Activated CD4-positive, CD25-positive, alpha-beta regulatory T cell (primary cell): ENCODE measurements around the gene POP7.
"Not testable (repeated sequence)": the region's sequence is repeated elsewhere in the genome, so short reads cannot be mapped to it uniquely, and the experiment has no call there.

Source experiments
- DNase-seq, 4 experiments: peaks; one replicate each; lab custom pipeline; 2025; lab: John Stamatoyannopoulos, UW

The POP7 gene

DNA sequence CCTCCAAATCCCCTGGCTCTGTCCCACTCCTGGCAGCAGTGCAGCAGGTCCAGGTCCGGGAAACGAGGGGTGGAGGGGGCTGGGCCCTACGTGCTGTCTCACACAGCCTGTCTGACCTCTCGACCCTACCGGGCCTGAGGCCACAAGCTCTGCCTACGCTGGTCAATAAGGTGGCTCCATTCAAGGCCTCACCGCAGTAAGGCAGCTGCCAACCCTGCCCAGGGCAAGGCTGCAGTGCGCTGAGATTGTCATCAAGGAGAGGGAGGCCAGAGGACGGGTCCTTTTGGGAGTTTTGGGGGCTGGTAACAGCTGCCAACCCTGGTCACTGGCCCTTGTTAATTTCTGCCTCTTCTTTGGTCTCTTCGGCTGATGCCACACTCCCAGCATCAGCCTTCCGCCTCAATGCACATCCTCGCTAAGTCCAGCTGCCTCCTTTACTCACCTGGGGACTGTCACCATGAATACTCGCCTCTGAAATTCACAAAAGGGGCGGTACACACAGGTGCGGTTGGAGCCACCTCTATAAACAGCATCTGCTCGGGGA lies 17.9 kb downstream of the POP7 start:
- no peak for DNase-seq

DNA sequence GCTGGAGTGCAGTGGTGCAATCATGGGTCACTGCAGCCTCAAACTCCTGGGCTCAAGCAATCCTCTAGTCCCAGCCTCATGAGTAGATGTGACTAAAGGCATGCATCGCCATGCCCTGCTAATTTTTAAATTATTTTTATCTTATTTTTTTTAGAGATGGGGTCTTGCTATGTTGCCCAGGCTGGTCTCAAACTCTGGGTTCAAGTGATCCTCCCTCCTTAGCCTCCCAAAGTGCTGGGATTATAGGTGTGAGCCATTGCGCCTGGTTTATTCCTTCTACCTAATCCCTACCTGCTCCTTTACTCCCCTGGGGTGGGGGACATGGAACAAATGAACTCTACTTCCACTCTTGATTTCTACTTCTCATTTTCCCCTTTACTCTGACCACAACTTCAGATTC lies 18.4 kb downstream of the POP7 start:
- not testable (repeated sequence) for DNase-seq

GRCh38 chr7:100726996-100727761 lies 21.3 kb downstream of the POP7 start:
- DNase-seq = no peak

- no peak for DNase-seq
Measured at GRCh38 chr7:100728196-100728595, 22.3 kb downstream of the POP7 start.

DNA sequence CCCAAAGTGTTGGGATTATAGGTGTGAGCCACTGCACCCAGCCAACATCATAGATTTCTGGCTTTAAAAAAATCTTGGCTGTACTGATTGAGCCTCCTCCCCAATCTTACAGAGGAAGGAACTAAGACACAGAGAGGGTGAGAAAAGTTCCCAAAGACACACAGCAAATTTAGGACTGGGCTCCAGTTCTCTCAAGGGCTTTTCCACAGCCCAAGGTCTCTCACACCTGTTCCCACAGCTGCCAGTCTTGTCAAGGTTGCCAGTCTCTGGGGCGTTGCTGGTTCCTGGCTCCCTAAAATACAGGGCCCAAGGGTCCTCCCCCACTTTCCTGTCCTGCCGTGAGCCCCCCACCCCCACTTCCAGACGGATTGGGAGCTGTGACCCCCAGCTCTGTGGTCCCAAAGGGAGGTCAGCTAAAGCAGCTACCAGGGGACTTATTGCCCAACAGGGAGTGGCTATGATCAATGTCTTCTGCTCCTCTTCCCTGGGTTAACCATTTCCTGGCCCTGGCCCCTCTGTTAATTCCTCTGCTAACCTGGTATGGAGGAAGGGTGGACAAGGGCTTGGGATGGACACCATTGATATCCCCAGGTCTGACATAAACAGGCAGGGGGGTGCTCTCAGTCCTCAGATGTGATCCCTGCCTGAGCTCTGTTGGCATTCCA lies 24.3 kb downstream of the POP7 start:
- DNase-seq = no peak

DNA sequence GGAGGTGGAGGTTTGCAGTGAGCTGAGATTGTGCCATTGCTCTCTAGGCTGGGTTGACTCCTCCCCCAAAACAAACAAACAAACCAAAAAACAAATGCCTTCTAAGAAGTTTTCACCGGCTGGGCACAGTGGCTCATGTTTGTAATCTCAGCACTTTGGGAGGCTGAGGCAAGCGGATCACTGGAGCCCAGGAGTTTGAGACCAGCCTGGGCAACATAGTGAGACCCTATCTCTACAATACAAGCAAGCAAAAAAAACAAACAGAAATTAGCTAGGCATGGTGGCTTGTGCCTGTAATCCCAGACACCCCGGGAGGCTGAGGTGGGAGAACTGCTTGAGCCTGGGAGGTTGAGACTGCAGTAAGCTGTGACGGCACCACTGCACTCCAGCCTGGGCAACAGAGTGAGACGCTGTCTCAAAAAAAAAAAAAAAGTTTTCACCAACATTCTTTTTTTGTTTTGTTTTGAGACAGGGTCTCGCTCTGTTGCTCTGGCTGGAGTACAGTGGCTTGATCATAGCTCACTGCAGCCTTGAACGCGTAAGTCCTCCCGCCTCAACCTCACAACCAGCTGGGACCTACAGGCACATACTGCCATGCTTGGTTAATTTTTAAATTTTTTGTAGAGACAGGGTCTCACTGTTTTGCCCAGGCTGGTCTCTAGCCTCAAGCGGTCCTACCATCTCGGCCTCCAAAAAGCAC lies 26.2 kb downstream of the POP7 start:
- no peak for DNase-seq

DNA sequence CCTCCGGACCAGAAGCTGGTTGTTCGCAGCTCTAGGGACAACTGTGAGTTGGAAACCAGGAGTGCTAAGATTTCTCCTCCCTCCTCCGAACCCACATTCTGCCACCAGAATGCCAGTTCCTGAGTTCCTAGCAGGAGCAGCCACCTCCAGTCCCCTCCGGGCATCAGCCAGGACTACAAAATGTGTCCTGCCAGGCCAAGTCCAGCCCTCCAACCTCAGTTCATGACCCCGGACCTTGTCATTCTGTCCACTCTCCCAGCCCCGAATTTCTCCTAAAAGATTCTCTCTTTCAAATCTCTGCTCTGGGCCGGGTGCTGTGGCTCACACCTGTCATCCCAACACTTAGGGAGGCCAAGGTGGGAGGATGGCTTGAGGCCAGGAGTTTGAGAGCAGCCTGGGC lies 29.8 kb downstream of the POP7 start:
- no peak for DNase-seq

DNA sequence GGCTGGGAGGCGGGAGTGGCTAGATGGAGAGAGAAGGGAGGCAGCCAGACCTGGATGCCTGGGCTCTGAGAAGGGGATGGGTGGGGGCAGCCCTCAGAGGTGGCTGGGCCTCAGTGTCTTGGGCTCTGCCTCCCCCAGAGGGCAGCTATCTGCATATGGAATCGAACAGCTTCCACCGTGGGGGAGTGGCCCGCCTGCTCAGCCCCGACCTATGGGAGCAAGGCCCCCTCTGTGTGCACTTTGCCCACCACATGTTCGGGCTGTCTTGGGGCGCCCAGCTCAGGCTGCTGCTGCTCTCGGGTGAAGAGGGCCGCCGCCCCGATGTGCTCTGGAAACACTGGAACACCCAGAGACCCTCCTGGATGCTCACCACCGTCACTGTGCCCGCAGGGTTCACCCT lies 30.8 kb downstream of the POP7 start:
- DNase-seq = no peak

DNA sequence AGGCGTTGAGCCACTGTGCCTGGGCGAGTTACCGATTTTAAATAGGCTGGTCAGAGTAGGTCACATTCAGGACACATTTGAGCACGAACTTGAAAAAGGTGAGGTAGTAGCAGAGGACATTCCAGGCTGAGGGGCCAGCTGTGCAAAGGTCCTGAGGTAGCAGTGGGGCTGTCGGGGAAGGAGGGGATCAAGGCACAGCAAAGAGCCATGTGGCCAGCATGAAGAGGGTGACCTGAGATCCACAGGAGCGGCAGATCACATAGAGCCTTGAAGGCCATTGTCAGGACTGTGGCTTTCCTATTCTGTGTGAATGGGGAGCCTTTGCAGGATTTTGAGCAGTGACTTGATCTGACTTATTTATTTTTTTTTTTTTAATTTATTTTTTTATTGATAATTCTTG lies 34.0 kb downstream of the POP7 start:
- DNase-seq = no peak

DNA sequence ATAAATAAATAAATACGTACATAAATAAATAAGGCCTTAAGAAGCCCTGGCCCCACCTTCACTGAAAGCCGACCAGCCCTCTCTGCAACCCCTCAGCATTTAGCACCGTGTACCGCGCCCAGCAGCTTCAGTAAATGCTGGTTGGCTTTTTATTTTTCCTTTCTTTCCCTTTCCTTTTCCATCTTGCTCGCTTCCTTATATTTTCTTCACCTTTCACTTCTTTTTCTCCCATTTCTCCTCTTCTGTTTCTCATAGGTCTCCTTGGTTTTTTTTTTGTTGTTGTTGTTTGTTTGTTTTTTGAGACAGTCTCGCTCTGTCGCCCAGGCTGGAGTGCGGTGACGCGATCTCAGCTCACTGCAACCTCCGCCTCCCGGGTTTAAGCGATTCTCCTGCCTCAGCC lies 38.7 kb downstream of the POP7 start:
- no peak for DNase-seq

- no peak for DNase-seq
Measured at GRCh38 chr7:100745184-100745583, 39.3 kb downstream of the POP7 start.

GRCh38 chr7:100752994-100753393 lies 47.1 kb downstream of the POP7 start:
- DNase-seq = no peak

DNA sequence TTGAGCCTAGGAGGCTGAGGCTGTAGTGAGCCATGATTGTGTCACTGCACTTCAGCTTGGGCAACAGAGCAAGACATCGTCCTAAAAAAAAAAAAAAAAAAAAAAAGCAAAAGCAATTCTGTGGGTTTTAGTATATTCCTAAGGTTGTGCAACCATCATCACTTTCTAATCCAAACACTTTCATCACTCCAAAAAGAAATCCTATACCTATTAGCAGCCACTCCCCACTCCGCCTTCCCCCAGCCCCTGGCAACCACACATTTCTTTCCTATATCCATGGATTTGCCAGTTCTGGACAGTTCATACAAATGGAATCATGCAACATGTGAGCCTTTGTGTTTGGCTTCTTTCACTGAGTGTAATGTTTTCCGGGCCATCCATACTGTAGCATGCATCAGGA lies 47.8 kb downstream of the POP7 start:
- DNase-seq = no peak
